H9 (cell line): ENCODE results near the gene IRAG1. TPM values are rescaled to one million over a fixed set of nuclear protein-coding genes. Genes with fewer than 3 reads are reported as not detected.

Experiments used
- DNase-seq: peaks from one replicate; pipeline ENCODE4 v3.0.0-alpha.2; 2017
- H2AFZ ChIP-seq: one replicate; pipeline ENCODE4 v1.6.1; 2013; ENCODE audit warnings: mild to moderate bottlenecking, low read length, control low read depth, moderate library complexity
- H2AK5ac ChIP-seq: 2 replicates; pipeline ENCODE4 v1.6.1; 2013; ENCODE audit warnings: low read length, control low read depth, mixed read lengths; ENCODE audit not compliant: insufficient read length
- H2BK120ac ChIP-seq: one replicate; pipeline ENCODE4 v1.6.1; 2013; ENCODE audit warnings: low read depth, mild to moderate bottlenecking, low read length, control low read depth, inconsistent platforms; ENCODE audit not compliant: poor library complexity, severe bottlenecking
- H2BK12ac ChIP-seq: 2 replicates; pipeline ENCODE4 v1.6.1; 2013; ENCODE audit warnings: low read length, control low read depth, mixed read lengths, low read depth; ENCODE audit not compliant: insufficient read length
- H2BK15ac ChIP-seq: 2 replicates; pipeline ENCODE4 v1.6.1; 2013; ENCODE audit warnings: low read depth, low read length, control low read depth
- H2BK20ac ChIP-seq: one replicate; pipeline ENCODE4 v1.6.1; 2013; ENCODE audit warnings: low read depth, mild to moderate bottlenecking, low read length, control low read depth, inconsistent platforms; ENCODE audit not compliant: poor library complexity, severe bottlenecking
- H2BK5ac ChIP-seq: 2 replicates; pipeline ENCODE4 v1.6.1; 2013; ENCODE audit warnings: low read length, control low read depth, mixed read lengths; ENCODE audit not compliant: insufficient read length
- H3K14ac ChIP-seq: 2 replicates; pipeline ENCODE4 v1.6.1; 2013; ENCODE audit warnings: low read length, control low read depth; ENCODE audit not compliant: insufficient read depth
- H3K18ac ChIP-seq: 2 replicates; pipeline ENCODE4 v1.6.1; 2013; ENCODE audit warnings: low read depth, mild to moderate bottlenecking, mixed read lengths, low read length, control low read depth; ENCODE audit not compliant: insufficient read length
- H3K23ac ChIP-seq: 2 replicates; pipeline ENCODE4 v1.6.1; 2013; ENCODE audit warnings: low read length, control low read depth, mixed read lengths, low read depth; ENCODE audit not compliant: insufficient read length
- H3K23me2 ChIP-seq: 2 replicates; pipeline ENCODE4 v1.6.1; 2013; ENCODE audit warnings: low read depth, mild to moderate bottlenecking, mixed read lengths, low read length, control low read depth; ENCODE audit not compliant: insufficient read length, poor library complexity, severe bottlenecking
- H3K27ac ChIP-seq: 2 replicates; pipeline ENCODE4 v1.5.1; 2013; ENCODE audit warnings: low read length, control low read depth, mixed read lengths, low read depth; ENCODE audit not compliant: insufficient read length
- H3K27me3 ChIP-seq: 2 replicates; pipeline ENCODE4 v1.6.1; 2013; ENCODE audit warnings: low read length, control low read depth, inconsistent platforms; ENCODE audit not compliant: insufficient read depth
- H3K4ac ChIP-seq: 2 replicates; pipeline ENCODE4 v1.6.1; 2013; ENCODE audit warnings: low read depth, mild to moderate bottlenecking, control low read depth, inconsistent platforms, low read length, moderate library complexity
- H3K4me1 ChIP-seq: 2 replicates; pipeline ENCODE4 v1.6.1; 2013; ENCODE audit warnings: low read length, control low read depth, inconsistent platforms; ENCODE audit not compliant: insufficient read depth
- H3K4me2 ChIP-seq: 2 replicates; pipeline ENCODE4 v1.6.1; 2013; ENCODE audit warnings: low read length, control low read depth, mixed read lengths; ENCODE audit not compliant: insufficient read length, insufficient read depth
- H3K56ac ChIP-seq: 2 replicates; pipeline ENCODE4 v1.6.1; 2013; ENCODE audit warnings: low read depth, mild to moderate bottlenecking, mixed read lengths, low read length, control low read depth; ENCODE audit not compliant: insufficient read length
- H3K79me1 ChIP-seq: 2 replicates; pipeline ENCODE4 v1.6.1; 2013; ENCODE audit warnings: low read depth, mild to moderate bottlenecking, moderate library complexity, low read length, control low read depth, inconsistent platforms; ENCODE audit not compliant: insufficient read depth, poor library complexity, severe bottlenecking
- H3K79me2 ChIP-seq: 2 replicates; pipeline ENCODE4 v1.6.1; 2013; ENCODE audit warnings: low read length, control low read depth, inconsistent platforms; ENCODE audit not compliant: insufficient read depth
- H3K9ac ChIP-seq: 2 replicates; pipeline ENCODE4 v1.6.1; 2013; ENCODE audit warnings: low read length, control low read depth, mixed read lengths; ENCODE audit not compliant: insufficient read length; ENCODE audit errors: extremely low read depth
- H3K9me3 ChIP-seq: one replicate; pipeline ENCODE4 v1.6.1; 2013; ENCODE audit warnings: low read depth, low read length, inconsistent platforms; ENCODE audit not compliant: control insufficient read depth
- H3T11ph ChIP-seq: one replicate; pipeline ENCODE4 v1.6.1; 2013; ENCODE audit warnings: mild to moderate bottlenecking, low read length, control low read depth, inconsistent platforms
- H4K20me1 ChIP-seq: one replicate; pipeline ENCODE4 v1.6.1; 2013; ENCODE audit not compliant: control insufficient read depth, insufficient read length, insufficient read depth
- H4K5ac ChIP-seq: 2 replicates; pipeline ENCODE4 v1.6.1; 2013; ENCODE audit warnings: low read depth, mild to moderate bottlenecking, mixed read lengths, low read length, control low read depth; ENCODE audit not compliant: insufficient read length
- H4K8ac ChIP-seq: replicated peaks from 2 replicates; pipeline ENCODE4 v1.6.1; 2013; ENCODE audit warnings: low read length, control low read depth, mixed read lengths, low read depth; ENCODE audit not compliant: insufficient read length
- H4K91ac ChIP-seq: 2 replicates; pipeline ENCODE4 v1.6.1; 2013; ENCODE audit warnings: low read depth, mild to moderate bottlenecking, moderate library complexity, mixed read lengths, low read length, control low read depth; ENCODE audit not compliant: insufficient read length
- H3K27ac Mint-ChIP-seq, 3 experiments: 2 replicates in 2 of 3; 3 replicates in 1 of 3; pipeline ENCODE4 v1.8.0; 2020 to 2021; ENCODE audit warnings: mixed read lengths in 3 of 3, mild to moderate bottlenecking in 1 of 3, moderate library complexity in 1 of 3
- H3K27me3 Mint-ChIP-seq: 2 replicates; pipeline ENCODE4 v1.8.0; 2021; ENCODE audit warnings: low read depth, mild to moderate bottlenecking, moderate library complexity, mixed read lengths
- H3K36me3 Mint-ChIP-seq, 3 experiments: 2 replicates in 2 of 3; 3 replicates in 1 of 3; pipeline ENCODE4 v1.8.0; 2020 to 2021; ENCODE audit warnings: low read depth in 3 of 3, mixed read lengths in 3 of 3; ENCODE audit not compliant: insufficient read depth in 1 of 3
- H3K4me1 Mint-ChIP-seq, 2 experiments: 2 replicates each; pipeline ENCODE4 v1.8.0; 2020; ENCODE audit warnings: mixed read lengths in 2 of 2
- H3K4me3 Mint-ChIP-seq, 2 experiments: 2 replicates in 1 of 2; 3 replicates in 1 of 2; pipeline ENCODE4 v1.8.0; 2020 to 2021; ENCODE audit warnings: mild to moderate bottlenecking in 2 of 2, mixed read lengths in 2 of 2, moderate library complexity in 1 of 2
- H3K9me3 Mint-ChIP-seq, 2 experiments: 2 replicates in 1 of 2; 3 replicates in 1 of 2; pipeline ENCODE4 v1.8.0; 2020; ENCODE audit warnings: mild to moderate bottlenecking in 2 of 2, mixed read lengths in 2 of 2, moderate library complexity in 1 of 2
- CTCF ChIP-seq: fragments of 200-600 bp; sonication (generic); conservative IDR thresholded peaks from 3 replicates; pipeline ENCODE4 v1.8.0; 2021; ENCODE audit warnings: antibody characterized with exemption, mild to moderate bottlenecking
- WGBS: extraction: QIAGEN DNeasy Blood & Tissue Kit; methylation state at CpG from one replicate; pipeline ENCODE4 v1.1.7; 2013; ENCODE audit warnings: missing lambda C conversion rate, low lambda C conversion rate, mixed read lengths; ENCODE audit not compliant: insufficient read length; ENCODE audit errors: extremely low coverage; 5-methylcytosine and 5-hydroxymethylcytosine counted together
- total RNA-seq: library from RNA; stranded (reverse); gene quantifications from 2 replicates; pipeline ENCODE4 v1.2.1, GENCODE V29; 2021

Gene IRAG1
- total RNA-seq, 1 experiment from 2014 or later, result 2.4 TPM

GRCh38 chr11:10696468-10697322 lies 3.1 kb upstream of the IRAG1 start:
- WGBS, result no CpG with 5 or more reads among the region's 9 CpGs
- Histone ChIP-seq H3K79me1 (no peaks in the 10 kb centered on the region), H3K79me2 (no peaks in the 10 kb centered on the region), H2BK12ac (no peak overlapping the region), H3K27ac (no peak overlapping the region), H4K91ac (no peak overlapping the region), H3T11ph (no peak overlapping the region), H2BK120ac (no peak overlapping the region), H3K18ac (no peak overlapping the region), H3K23ac (no peak overlapping the region), H3K4me1 (no peaks in the 10 kb centered on the region), H2AK5ac (no peak overlapping the region), H3K9me3 (no peaks in the 10 kb centered on the region), H2BK20ac (no peak overlapping the region), H3K23me2 (no peaks in the 10 kb centered on the region), H2BK5ac (no peak overlapping the region), H3K4ac (no peak overlapping the region), H2AFZ (no peak overlapping the region), H3K9ac (no peak overlapping the region), H3K14ac (no peak overlapping the region), H4K20me1 (no peaks in the 10 kb centered on the region), H2BK15ac (no peak overlapping the region), H3K4me2 (no peak overlapping the region), H3K56ac (no peak overlapping the region), H4K8ac (no peak overlapping the region), H4K5ac (no peak overlapping the region), H3K27me3 (no peaks in the 10 kb centered on the region)
- TF ChIP-seq CTCF, result no peak
- Mint-ChIP-seq H3K27ac (no peak overlapping the region), H3K27me3 (no peaks in the 10 kb centered on the region), H3K9me3 (peaks cover 10 to 20% of the 10 kb centered on the region in 2 experiments; a peak in 4 of 5 replicates), H3K4me1 (peaks cover 8 to 15% of the 10 kb centered on the region in 2 experiments), H3K36me3 (peaks cover 4 to 18% (median 12%) of the 10 kb centered on the region in 3 experiments), H3K4me3 (no peak overlapping the region)
- no peak for DNase-seq
